ENCODE measurements around the gene NNAT.

- TF ChIP-seq RXRA (IDR thresholded peaks at IDR 0.05; ENCODE audit: insufficient read depth, low read depth, low read length) (no peak), SP2 (IDR thresholded peaks at IDR 0.05; ENCODE audit: low read length) (no peak), CTCF (IDR thresholded peaks at IDR 0.05; ENCODE audit: control extremely low read depth in 1 of 3, insufficient read depth in 1 of 3, low read depth in 1 of 3, low read length in 3 of 3) (peak in 2 of 3 experiments; percentile 31 to 71; a peak in 2 of 4 replicates)
Observed at GRCh38 chr20:37543828-37544227, 22.8 kb downstream of the NNAT start.
